Neural progenitor cell (in vitro differentiated cells): Measurements from ENCODE around the gene SLC25A13.

Experiments
- EZH2 ChIP-seq: fragments of 200-600 bp; sonication (generic); IDR thresholded peaks from 2 replicates; pipeline ENCODE4 v1.6.1; 2017; ENCODE audit warnings: antibody characterized with exemption, mild to moderate bottlenecking, moderate library complexity
- EZH2phosphoT487 ChIP-seq: fragments of 200-600 bp; sonication (generic); IDR thresholded peaks from 2 replicates; pipeline ENCODE4 v1.6.1; 2017; ENCODE audit warnings: antibody characterized with exemption
- TF ChIP-seq, protein P1 (sequence below): fragments of 200-600 bp; sonication (generic); IDR thresholded peaks from 2 replicates; pipeline ENCODE4 v1.5.1; 2017; ENCODE audit warnings: antibody characterized with exemption, mild to moderate bottlenecking

DNA sequence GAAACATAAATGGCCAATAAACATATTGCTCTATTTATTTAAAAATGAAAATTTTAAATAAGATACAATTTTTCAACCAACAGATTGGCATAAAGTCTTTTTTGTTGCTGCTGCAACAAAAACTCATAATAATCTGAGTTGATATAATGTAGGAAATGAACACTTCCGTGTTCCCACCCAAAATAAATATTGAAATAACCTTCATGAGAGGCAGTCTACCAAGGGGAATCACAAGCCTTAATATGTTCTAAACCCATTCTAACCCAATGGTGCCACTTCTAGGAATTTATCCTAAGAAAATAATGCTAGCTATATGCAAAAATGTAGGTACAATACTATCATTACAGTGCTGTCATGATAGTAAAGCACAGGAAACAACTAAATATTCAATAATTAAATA lies 39.1 kb downstream of the SLC25A13 start:
- TF ChIP-seq, protein P1, sequence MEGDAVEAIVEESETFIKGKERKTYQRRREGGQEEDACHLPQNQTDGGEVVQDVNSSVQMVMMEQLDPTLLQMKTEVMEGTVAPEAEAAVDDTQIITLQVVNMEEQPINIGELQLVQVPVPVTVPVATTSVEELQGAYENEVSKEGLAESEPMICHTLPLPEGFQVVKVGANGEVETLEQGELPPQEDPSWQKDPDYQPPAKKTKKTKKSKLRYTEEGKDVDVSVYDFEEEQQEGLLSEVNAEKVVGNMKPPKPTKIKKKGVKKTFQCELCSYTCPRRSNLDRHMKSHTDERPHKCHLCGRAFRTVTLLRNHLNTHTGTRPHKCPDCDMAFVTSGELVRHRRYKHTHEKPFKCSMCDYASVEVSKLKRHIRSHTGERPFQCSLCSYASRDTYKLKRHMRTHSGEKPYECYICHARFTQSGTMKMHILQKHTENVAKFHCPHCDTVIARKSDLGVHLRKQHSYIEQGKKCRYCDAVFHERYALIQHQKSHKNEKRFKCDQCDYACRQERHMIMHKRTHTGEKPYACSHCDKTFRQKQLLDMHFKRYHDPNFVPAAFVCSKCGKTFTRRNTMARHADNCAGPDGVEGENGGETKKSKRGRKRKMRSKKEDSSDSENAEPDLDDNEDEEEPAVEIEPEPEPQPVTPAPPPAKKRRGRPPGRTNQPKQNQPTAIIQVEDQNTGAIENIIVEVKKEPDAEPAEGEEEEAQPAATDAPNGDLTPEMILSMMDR, result no peak
- TF ChIP-seq EZH2 (no peak), EZH2phosphoT487 (no peak)
